GM18505 (cell line): ENCODE results near the gene NFAT5.
"Not testable (repeated sequence)": the region's sequence is repeated elsewhere in the genome, so short reads cannot be mapped to it uniquely, and the experiment has no call there.

Experiments
- ATAC-seq: cut with Tn5 transposase; IDR thresholded peaks from one replicate; pipeline ENCODE4 v1.9.1; 2021; ENCODE audit not compliant: unreplicated experiment
- POLR2A ChIP-seq: IDR thresholded peaks from 4 replicates; pipeline ENCODE4 v1.6.1; 2011; ENCODE audit warnings: borderline replicate concordance; ENCODE audit not compliant: insufficient read depth, insufficient read length; ENCODE audit errors: extremely low read depth

Gene NFAT5, protein sequence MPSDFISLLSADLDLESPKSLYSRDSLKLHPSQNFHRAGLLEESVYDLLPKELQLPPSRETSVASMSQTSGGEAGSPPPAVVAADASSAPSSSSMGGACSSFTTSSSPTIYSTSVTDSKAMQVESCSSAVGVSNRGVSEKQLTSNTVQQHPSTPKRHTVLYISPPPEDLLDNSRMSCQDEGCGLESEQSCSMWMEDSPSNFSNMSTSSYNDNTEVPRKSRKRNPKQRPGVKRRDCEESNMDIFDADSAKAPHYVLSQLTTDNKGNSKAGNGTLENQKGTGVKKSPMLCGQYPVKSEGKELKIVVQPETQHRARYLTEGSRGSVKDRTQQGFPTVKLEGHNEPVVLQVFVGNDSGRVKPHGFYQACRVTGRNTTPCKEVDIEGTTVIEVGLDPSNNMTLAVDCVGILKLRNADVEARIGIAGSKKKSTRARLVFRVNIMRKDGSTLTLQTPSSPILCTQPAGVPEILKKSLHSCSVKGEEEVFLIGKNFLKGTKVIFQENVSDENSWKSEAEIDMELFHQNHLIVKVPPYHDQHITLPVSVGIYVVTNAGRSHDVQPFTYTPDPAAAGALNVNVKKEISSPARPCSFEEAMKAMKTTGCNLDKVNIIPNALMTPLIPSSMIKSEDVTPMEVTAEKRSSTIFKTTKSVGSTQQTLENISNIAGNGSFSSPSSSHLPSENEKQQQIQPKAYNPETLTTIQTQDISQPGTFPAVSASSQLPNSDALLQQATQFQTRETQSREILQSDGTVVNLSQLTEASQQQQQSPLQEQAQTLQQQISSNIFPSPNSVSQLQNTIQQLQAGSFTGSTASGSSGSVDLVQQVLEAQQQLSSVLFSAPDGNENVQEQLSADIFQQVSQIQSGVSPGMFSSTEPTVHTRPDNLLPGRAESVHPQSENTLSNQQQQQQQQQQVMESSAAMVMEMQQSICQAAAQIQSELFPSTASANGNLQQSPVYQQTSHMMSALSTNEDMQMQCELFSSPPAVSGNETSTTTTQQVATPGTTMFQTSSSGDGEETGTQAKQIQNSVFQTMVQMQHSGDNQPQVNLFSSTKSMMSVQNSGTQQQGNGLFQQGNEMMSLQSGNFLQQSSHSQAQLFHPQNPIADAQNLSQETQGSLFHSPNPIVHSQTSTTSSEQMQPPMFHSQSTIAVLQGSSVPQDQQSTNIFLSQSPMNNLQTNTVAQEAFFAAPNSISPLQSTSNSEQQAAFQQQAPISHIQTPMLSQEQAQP (N-terminal part only)

GRCh38 chr16:69565671-69566239 is at the start of gene NFAT5:
NFAT5 (plus strand) TSS chr16:69565966; CDS start chr16:69566302, 336 bp downstream.
- ATAC-seq = peak; percentile 56
- peak; percentile 77 for TF ChIP-seq POLR2A

- not testable (repeated sequence) for ATAC-seq
Observed at GRCh38 chr16:69517914-69518313, 47.9 kb upstream of the NFAT5 start.

- no peak for ATAC-seq
Observed at GRCh38 chr16:69520413-69520799, 45.4 kb upstream of the NFAT5 start.

GRCh38 chr16:69520800-69521602 is 44.8 kb upstream of the NFAT5 start:
- ATAC-seq = no peak
- peak; percentile 37 for TF ChIP-seq POLR2A

More at GRCh38 chr16:69520413-69520799, 45.4 kb upstream of the NFAT5 start:
- no peak for TF ChIP-seq POLR2A

- no peak for ATAC-seq
- TF ChIP-seq POLR2A = no peak
Observed at GRCh38 chr16:69522041-69522578, 43.7 kb upstream of the NFAT5 start.

DNA sequence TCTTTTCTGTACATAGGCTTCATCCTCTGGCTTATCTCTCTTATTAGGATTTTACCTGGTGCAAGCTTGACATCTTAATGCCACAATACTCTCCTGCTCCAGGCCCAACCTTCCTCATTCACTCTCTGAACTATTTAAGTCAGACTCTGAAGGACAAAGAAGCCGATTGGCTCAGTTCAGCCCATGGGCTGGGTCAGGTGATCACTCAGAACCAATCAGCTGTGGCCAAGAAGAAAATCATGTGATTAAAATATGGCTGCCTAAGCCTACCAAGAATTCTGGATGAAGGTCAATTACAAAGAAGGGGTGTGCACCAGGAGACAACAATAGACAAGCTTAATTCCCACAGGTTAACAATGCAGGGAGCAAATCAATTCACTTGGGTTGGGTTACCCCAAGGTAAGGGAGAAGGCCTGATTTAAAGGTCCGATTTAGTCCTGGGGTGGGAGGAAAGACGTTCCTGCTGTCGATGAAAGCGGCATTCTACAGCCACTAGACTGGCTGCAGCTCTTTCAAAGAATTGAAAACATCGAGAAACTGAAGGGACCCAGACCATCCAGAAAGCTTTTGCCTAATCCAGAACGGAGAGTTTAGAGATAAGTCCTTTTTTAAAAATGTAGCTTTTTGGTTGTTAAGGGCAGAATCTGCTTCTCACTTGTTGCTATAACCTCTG is 42.9 kb upstream of the NFAT5 start:
- no peak for ATAC-seq
- TF ChIP-seq POLR2A = no peak

DNA sequence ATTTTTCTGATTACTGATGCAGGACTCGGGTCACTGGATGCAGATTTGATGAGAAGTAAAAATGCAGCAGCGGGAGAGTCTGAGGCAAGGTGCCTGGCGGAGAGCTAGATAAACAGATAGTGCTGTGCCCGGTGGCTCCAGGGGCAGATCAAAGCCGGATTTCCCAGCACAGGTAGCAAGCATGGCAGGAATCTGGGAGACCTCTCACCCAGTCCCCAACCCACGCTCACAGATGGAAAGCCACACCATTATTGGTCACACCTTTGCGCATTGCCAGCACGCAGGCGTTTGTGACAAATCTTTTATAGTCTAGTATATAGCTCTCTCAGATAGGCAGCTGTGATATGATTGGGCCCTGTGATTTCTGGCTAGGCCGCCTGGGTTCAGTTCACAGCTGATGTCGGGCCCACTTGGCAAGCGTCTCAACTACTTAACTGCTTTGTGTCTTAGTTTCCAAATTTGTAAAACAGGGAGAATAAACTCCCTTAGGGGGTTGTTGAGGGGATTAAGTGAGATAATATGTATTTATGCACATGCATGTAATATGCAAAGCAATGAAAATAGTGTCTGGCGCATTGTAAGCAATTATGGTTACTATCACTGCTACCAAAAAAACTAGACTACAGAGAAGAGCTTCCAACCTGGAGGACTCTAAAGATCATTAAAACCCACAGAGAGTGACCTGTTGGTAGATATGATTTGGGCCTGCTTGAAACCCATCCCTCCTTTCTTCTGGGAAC is 42.0 kb upstream of the NFAT5 start:
- no peak for ATAC-seq
- TF ChIP-seq POLR2A = no peak

DNA sequence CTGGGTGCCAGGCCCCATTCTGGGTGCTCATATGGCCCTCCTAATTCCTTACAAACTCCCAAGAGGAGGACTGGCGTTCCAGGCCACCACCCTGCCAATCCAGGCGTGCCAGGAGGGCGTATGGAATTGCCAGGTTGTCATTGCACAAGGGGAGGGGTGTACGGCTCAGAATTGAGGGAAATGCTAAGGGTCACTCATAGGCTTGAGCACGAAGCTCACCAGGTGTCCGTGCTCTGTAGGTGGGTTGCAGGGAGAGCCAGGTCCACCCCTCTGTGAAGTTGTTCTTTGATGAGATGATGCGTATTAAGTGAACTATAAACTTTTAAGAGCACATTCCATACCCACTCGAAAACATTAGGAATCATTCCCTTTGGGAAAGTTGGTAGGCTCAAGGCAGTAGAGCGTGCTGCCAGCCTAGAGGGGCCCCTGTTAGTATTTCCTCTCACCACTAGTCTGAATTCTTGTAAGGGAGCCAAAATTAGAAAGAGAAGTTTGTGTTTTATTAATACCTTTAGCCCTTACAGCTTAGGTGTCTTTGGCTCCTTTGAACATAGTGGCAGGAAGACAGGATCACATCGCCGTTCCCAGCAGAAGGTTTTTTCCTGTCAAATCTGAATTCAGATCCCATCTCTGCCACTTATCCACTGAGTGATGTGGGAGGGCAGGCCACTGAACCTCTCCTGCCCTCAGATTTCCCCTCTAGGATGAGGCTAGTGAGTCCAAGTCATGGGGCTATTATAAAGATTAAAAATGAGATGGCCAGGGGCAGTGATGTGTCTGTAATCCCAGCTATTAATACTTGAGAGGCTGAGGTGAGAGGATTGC is 38.7 kb upstream of the NFAT5 start:
- no peak for TF ChIP-seq POLR2A

DNA sequence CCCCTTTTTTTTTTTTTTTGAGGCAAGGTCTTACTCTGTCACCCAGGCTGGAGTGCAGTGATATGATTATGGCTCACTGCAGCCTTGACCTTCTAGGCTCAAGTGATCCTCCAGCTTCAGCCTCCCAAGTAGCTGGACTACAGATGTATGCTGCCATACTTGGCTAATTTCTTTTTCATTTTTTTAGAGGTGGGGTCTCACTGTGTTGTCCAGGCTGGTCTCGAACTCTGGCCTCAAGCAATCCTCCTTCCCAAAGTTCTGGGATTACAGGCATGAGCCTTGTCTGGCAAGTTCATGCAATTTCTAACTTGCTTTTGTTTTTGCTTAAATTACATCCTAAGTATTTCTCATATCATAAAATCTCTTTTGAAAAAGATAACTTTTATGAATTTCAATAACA is 33.8 kb upstream of the NFAT5 start:
- no peak for TF ChIP-seq POLR2A

More for the DNA sequence above, 38.7 kb upstream of the NFAT5 start:
- no peak for ATAC-seq

More for the DNA sequence above, 33.8 kb upstream of the NFAT5 start:
- no peak for ATAC-seq
